WI38 (cell line): ENCODE results near the gene CENPP.
A peak's percentile ranks its signal among the peaks of the same experiment; 100 is the strongest.

Experiments used
- H3K4me3 ChIP-seq: 2 replicates; pipeline ENCODE4 v1.5.1; 2011; ENCODE audit warnings: low read depth, mild to moderate bottlenecking, control low read depth, low read length
- TF ChIP-seq, protein P1 (sequence below): IDR thresholded peaks from 2 replicates; pipeline ENCODE4 v1.5.1; 2012; ENCODE audit warnings: low read depth, mild to moderate bottlenecking, control low read depth, low read length

The CENPP gene

DNA sequence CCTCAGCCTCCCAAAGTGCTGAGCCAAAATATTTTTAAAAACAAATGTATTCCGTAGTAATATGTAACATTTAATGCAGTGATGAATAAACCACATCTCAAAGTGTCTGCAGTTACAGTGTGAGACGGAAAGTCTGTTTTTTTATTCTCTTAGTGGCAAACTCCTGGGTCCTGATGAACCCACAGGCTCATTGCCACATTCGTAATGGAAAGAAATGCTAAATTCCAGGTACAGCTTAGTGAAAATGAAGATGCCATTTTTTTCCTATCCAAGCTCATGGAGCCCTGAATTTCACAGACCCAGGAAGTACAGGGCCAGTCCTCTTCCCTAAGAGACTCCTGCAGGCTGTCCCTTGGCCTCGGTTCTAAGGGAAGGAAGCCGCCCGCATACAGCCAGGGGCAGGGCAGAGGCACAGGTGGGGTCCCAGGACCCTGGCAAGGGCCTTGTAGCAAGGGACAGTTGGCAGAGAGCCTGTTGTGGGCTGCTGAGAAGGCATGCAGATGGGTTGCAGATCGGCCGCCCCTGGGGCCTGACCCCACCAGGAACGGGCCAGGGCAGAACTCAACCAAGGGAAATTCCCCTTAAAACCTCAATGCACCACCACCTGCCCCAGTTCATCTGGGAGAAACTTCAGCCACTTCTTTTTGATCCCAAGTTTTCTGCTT is 308.0 kb downstream of the CENPP start:
- no peak overlapping the region for H3K4me3 ChIP-seq
- TF ChIP-seq, protein P1, sequence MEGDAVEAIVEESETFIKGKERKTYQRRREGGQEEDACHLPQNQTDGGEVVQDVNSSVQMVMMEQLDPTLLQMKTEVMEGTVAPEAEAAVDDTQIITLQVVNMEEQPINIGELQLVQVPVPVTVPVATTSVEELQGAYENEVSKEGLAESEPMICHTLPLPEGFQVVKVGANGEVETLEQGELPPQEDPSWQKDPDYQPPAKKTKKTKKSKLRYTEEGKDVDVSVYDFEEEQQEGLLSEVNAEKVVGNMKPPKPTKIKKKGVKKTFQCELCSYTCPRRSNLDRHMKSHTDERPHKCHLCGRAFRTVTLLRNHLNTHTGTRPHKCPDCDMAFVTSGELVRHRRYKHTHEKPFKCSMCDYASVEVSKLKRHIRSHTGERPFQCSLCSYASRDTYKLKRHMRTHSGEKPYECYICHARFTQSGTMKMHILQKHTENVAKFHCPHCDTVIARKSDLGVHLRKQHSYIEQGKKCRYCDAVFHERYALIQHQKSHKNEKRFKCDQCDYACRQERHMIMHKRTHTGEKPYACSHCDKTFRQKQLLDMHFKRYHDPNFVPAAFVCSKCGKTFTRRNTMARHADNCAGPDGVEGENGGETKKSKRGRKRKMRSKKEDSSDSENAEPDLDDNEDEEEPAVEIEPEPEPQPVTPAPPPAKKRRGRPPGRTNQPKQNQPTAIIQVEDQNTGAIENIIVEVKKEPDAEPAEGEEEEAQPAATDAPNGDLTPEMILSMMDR = no peak

GRCh38 chr9:92634712-92635605 is 309.2 kb downstream of the CENPP start:
- no peak overlapping the region for H3K4me3 ChIP-seq
- TF ChIP-seq, protein P1 = peak; percentile 95

DNA sequence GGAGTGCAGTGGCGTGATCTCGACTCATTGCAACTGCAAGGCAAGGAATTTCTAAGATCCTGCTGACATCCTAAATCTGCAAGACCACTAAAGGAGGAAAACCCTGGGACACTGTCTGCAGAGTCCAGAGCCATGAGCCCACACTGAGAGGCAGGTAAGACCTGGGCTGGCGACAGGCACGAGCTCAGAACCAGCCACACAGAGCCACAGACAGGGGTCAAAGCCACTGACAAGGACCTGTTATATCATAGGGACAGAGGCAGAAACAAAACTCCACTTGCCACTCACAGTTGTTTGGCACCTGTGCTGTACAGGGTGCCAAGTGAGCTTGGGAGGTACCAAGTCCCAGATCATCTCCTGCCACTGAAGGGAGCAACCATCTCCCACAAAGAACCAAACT is 310.0 kb downstream of the CENPP start:
- TF ChIP-seq, protein P1 = no peak
- H3K4me3 ChIP-seq = no peak overlapping the region

GRCh38 chr9:92636627-92637026 is 310.9 kb downstream of the CENPP start:
- TF ChIP-seq, protein P1 = no peak
- H3K4me3 ChIP-seq = no peak overlapping the region

- no peak overlapping the region for H3K4me3 ChIP-seq
- TF ChIP-seq, protein P1 = no peak
Observed at GRCh38 chr9:92637326-92637725, 311.6 kb downstream of the CENPP start.

DNA sequence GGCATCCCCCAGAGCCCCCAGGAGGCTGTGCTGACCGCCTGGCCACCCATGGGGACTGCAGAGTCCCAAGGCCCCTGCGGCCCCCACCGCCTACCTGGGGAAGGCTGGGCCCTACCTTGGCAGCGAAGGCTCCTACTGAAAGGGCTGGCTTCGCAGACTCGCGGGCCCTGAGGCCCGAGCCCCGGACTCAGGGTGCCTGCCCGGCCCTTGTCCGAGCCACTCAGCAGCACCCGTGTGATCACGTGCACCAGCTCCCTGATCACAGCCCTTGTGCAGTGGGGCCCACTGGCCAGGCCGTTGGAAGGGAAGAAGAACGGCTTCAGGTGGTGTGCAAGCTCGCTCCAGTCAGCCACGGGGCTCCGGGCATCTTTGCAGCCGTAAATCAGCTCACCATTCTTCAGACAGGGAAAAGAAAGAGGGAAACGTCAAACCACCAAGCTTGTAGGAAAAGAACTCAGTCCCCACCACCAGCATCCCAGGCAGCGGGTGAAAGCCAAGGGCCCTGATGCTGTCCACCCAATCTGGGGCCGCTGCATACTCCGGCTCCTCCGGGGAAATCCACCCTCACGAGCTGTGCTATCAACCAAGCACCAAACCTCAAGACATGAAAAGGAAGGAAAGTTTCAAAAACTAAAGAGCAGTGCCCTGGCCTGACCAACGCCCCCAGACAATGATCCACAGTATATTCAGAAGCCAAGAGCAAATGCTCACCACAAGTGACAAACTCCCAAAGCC is 312.3 kb downstream of the CENPP start:
- H3K4me3 ChIP-seq = no peak overlapping the region
- TF ChIP-seq, protein P1 = no peak
